ENCODE data around the gene TNFRSF4.

TNFRSF4 gene

DNA sequence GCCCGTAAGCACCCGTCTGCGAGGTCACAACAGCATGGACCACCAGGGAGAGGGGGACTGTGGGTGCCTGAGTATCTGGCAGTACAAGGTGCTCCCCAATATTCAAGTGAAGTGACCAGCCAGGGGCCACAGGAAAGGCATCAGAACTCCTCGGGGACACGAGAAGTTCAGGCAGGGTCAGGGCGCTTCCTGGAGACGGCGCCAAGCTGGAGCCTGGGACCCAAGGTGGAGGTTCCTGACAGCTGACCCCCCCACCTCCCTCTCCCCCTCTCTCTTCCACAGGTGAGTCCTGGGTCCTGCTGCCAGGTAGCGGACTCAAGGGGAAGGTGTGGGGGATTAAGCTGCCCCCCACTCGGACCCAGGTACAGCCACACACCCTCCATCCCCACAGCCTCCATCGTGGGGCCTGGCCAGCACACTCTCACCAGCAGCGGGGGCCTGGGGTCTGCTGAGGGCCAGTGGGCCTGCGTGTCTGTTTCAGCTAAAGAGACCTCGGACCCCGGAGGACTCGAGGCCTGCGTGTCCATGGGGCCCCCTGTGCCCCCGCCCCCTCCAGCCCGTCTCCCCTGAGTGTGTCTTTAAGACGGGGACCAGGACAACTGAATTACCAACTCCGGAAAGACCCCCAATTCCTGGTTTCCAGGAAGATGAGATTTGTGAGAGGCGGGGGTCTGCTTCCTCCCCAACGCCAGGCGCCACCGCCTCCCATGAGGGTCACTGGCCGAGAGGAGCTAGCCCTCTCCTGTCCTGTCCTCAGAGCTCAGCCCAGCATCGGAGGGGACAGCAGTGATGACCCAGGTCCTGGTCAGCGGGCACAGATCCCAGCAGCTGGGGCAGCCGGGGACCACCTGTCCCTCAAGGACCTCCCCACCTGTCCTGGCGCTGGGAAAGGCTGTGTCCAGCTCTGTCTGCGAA lies 13.7 kb downstream of the TNFRSF4 start:
- Histone ChIP-seq H3K4me1 (ENCODE audit: insufficient read depth, low read length) (no peaks in the 10 kb centered on the region), H3K27me3 (ENCODE audit: insufficient read depth, low read length, poor library complexity) (no peaks in the 10 kb centered on the region)
- no peak for ATAC-seq (ENCODE audit: insufficient read depth, low read depth)

DNA sequence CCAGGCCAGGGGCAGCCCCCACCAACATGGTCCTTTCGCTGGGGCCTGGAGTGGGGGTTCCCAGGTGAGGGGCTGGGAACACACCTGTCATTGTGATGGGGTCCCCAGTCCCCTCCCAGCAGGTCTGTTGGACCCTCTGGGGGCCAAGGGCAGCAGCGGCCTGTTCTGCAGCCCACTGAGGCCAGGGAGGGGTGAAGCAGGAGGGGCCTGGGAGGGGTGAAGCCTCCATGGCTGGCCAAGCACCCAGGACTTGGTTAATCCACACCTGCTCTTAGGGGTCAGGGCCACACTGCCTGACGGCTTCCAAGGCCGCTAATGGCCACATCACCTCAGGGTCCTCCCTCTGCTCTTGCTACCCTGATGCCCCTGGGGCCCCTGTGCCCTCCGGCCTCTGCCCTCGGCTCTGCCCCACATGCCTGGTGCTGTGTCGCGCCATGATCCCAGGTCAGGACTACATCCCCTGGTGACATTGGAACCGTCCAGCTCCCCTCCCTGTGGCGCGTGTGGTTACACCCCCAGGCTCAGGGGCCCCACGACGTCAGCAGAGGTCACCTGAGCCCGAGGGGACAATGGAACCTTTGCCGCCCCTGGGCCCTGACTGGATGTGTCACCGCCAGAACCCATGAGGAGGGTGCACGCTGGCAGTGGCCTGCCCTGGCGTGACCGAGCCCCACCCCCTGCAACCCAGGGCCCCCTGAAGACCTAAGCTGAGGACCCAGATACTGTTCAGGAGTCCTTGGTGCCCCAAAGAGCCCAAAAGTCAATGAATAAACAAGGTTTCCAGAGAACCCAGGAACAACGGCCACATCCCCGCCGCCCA lies 14.6 kb downstream of the TNFRSF4 start:
- ATAC-seq (ENCODE audit: insufficient read depth, low read depth) (no peak), DNase-seq (no peak)
- peaks cover 3% of the 10 kb centered on the region; the same call in 1 of the 2 replicates for H4K20me1 ChIP-seq (ENCODE audit: insufficient read depth, low read length)
- H3K79me2 ChIP-seq (ENCODE audit: insufficient read depth, low read length) = no peaks in the 10 kb centered on the region
- no peak overlapping the region for H2AFZ ChIP-seq (ENCODE audit: low read depth, low read length)
- H3K4me3 ChIP-seq (ENCODE audit: low read depth in 1 of 2, low read length in 2 of 2) = no peak overlapping the region
- TF ChIP-seq EZH2 (IDR thresholded peaks at IDR 0.05; ENCODE audit: borderline replicate concordance, low read depth, low read length, severe bottlenecking) = no peak
- TF ChIP-seq, protein P1, sequence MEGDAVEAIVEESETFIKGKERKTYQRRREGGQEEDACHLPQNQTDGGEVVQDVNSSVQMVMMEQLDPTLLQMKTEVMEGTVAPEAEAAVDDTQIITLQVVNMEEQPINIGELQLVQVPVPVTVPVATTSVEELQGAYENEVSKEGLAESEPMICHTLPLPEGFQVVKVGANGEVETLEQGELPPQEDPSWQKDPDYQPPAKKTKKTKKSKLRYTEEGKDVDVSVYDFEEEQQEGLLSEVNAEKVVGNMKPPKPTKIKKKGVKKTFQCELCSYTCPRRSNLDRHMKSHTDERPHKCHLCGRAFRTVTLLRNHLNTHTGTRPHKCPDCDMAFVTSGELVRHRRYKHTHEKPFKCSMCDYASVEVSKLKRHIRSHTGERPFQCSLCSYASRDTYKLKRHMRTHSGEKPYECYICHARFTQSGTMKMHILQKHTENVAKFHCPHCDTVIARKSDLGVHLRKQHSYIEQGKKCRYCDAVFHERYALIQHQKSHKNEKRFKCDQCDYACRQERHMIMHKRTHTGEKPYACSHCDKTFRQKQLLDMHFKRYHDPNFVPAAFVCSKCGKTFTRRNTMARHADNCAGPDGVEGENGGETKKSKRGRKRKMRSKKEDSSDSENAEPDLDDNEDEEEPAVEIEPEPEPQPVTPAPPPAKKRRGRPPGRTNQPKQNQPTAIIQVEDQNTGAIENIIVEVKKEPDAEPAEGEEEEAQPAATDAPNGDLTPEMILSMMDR (IDR thresholded peaks at IDR 0.05; ENCODE audit: borderline replicate concordance, extremely low read depth, low read length, poor library complexity, severe bottlenecking) = no peak
- no peaks in the 10 kb centered on the region for H3K9me3 ChIP-seq (ENCODE audit: insufficient read depth, low read length, severe bottlenecking)
- no peaks in the 10 kb centered on the region for H3K4me1 ChIP-seq (ENCODE audit: insufficient read depth, low read length)
- H3K9ac ChIP-seq (ENCODE audit: low read depth, low read length) = no peak overlapping the region
- no peak overlapping the region for H3K4me2 ChIP-seq (ENCODE audit: insufficient read depth, low read length)
- H3K27me3 ChIP-seq (ENCODE audit: insufficient read depth, low read length, poor library complexity) = no peaks in the 10 kb centered on the region
- H3K27ac ChIP-seq (ENCODE audit: low read length) = no peak overlapping the region
- H3K36me3 ChIP-seq (ENCODE audit: insufficient read depth, low read length) = no peaks in the 10 kb centered on the region

More for the DNA sequence above, 13.7 kb downstream of the TNFRSF4 start:
- Histone ChIP-seq H3K4me3 (ENCODE audit: low read depth in 1 of 2, low read length in 2 of 2) (no peak overlapping the region), H3K36me3 (ENCODE audit: insufficient read depth, low read length) (no peaks in the 10 kb centered on the region), H4K20me1 (ENCODE audit: insufficient read depth, low read length) (peaks cover 7% of the 10 kb centered on the region), H3K9ac (ENCODE audit: low read depth, low read length) (no peak overlapping the region), H3K79me2 (ENCODE audit: insufficient read depth, low read length) (no peaks in the 10 kb centered on the region), H3K27ac (ENCODE audit: low read length) (no peak overlapping the region), H3K9me3 (ENCODE audit: insufficient read depth, low read length, severe bottlenecking) (no peaks in the 10 kb centered on the region), H2AFZ (ENCODE audit: low read depth, low read length) (no peak overlapping the region), H3K4me2 (ENCODE audit: insufficient read depth, low read length) (no peak overlapping the region)
- no peak for DNase-seq
- TF ChIP-seq, protein P1 (IDR thresholded peaks at IDR 0.05; ENCODE audit: borderline replicate concordance, extremely low read depth, low read length, poor library complexity, severe bottlenecking) = no peak
- no peak for TF ChIP-seq EZH2 (IDR thresholded peaks at IDR 0.05; ENCODE audit: borderline replicate concordance, low read depth, low read length, severe bottlenecking)

DNA sequence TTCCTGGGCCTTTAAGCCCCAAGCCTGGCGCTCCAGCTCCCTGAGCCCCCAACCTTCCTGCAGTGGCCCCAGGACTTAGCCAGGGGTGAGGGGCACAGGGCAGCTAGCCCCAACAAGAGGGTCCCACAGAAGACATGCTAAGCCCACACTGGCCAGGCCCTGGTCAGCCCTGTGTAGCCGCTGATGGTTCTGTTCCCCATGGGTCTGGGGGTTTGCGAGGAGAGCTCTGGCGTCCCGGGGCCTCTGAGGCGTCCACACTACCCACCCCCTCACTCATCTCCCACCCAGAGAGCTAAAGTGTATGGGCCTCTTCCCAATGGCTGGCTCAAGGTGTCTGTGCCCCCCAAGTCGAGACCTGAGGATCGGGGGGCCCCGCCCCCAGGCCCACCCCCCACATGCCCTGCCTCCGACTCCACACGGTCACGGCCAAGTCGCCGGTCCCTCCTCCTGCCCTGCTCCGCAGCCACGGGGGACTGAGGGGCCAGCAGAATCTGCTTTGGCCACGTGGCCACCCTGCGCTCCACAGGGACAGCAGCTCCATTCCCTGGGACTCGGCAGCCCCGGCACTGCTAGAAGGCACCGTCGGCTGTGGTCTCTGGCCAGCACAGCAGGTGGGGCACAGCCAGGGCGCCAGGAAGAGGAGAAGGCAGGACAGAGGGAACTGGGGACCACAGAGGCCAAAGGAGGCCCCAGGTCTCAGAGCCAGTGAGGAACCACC lies 15.4 kb downstream of the TNFRSF4 start:
- H3K36me3 ChIP-seq (ENCODE audit: insufficient read depth, low read length) = no peaks in the 10 kb centered on the region
- H3K27ac ChIP-seq (ENCODE audit: low read length) = no peak overlapping the region
- H3K4me2 ChIP-seq (ENCODE audit: insufficient read depth, low read length) = no peak overlapping the region
- no peaks in the 10 kb centered on the region for H3K4me1 ChIP-seq (ENCODE audit: insufficient read depth, low read length)
- H2AFZ ChIP-seq (ENCODE audit: low read depth, low read length) = no peak overlapping the region
- no peak overlapping the region for H3K9ac ChIP-seq (ENCODE audit: low read depth, low read length)
- H4K20me1 ChIP-seq (ENCODE audit: insufficient read depth, low read length) = no peaks in the 10 kb centered on the region
- no peaks in the 10 kb centered on the region for H3K79me2 ChIP-seq (ENCODE audit: insufficient read depth, low read length)
- TF ChIP-seq EZH2 (IDR thresholded peaks at IDR 0.05; ENCODE audit: borderline replicate concordance, low read depth, low read length, severe bottlenecking) = no peak
- TF ChIP-seq, protein P1 (IDR thresholded peaks at IDR 0.05; ENCODE audit: borderline replicate concordance, extremely low read depth, low read length, poor library complexity, severe bottlenecking) = no peak
- H3K4me3 ChIP-seq (ENCODE audit: low read depth in 1 of 2, low read length in 2 of 2) = no peak overlapping the region
- H3K9me3 ChIP-seq (ENCODE audit: insufficient read depth, low read length, severe bottlenecking) = no peaks in the 10 kb centered on the region
- H3K27me3 ChIP-seq (ENCODE audit: insufficient read depth, low read length, poor library complexity) = no peaks in the 10 kb centered on the region
- ATAC-seq (ENCODE audit: insufficient read depth, low read depth) (no peak), DNase-seq (no peak)

Data from DND-41 (cell line).